GM19467 (cell line): ENCODE data around the gene GBX2.
"Not testable (repeated sequence)": the region's sequence is repeated elsewhere in the genome, so short reads cannot be mapped to it uniquely, and the experiment has no call there.

Experiments used
- ATAC-seq: cut with Tn5 transposase; IDR thresholded peaks from one replicate; pipeline ENCODE4 v1.9.1; 2021; ENCODE audit warnings: mild to moderate bottlenecking, moderate library complexity; ENCODE audit not compliant: unreplicated experiment

The GBX2 gene

GRCh38 chr2:236157815-236158498 lies 10.2 kb downstream of the GBX2 start:
- no peak for ATAC-seq

GRCh38 chr2:236157366-236157765 lies 10.8 kb downstream of the GBX2 start:
- ATAC-seq = no peak

DNA sequence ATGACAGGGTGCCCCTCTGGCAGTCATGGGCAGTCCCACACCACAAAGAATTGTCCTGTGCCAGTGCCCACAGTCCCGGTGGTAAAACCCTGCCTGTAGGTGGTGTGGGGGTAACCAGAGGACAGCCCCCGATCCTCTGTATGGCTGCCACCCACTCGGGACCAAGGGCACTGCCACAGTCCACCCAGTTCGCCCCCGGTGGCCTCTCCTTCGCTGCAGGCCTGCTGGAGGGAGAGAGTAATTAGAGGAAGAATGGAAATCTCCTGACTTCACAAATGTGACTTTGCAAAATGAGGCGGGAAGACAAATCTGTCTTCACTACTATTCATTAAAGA lies 11.4 kb downstream of the GBX2 start:
- ATAC-seq = no peak

GRCh38 chr2:236156095-236156859 lies 11.9 kb downstream of the GBX2 start:
- no peak for ATAC-seq

DNA sequence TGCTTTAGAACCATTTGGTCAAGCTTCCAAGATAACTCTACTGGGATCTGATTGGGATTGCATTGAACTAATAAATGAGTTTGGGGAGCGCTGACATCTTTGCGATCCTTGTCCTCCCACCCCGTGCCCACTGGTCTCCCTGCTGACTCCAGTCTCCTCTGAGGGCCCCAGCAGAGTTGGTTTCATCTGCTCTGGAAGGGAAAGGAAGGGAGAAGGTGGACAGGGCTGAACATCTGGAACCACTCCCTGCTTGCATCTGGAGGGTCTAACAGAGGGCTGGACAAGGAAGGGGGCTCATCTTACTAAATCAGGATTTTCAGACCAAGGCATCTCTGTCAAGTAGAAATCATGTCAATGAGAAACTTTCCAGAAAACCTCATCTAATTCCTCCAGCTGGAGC lies 12.8 kb downstream of the GBX2 start:
- ATAC-seq = no peak

GRCh38 chr2:236146436-236146835 lies 21.8 kb downstream of the GBX2 start:
- ATAC-seq = no peak

DNA sequence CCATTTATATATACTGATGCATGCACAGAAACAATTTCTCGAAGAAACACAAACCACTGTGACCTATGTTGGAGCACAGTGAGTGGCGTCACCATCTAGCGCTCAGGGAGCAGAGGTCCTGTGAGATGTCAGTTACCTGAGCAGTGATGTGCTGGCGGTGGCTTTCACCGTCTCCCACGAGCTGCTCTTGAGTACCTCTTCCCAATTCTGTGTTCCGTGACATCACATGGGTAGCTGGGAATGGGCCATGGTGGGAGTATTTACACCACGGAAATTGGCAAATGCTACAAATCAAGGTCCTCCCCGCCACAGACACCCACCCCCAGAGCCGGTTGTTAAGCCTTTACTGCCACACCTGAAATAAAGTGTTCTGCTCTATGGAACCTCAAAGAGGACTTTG lies 24.4 kb downstream of the GBX2 start:
- no peak for ATAC-seq

- ATAC-seq = not testable (repeated sequence)
Measured at GRCh38 chr2:236141616-236142015, 26.6 kb downstream of the GBX2 start.

DNA sequence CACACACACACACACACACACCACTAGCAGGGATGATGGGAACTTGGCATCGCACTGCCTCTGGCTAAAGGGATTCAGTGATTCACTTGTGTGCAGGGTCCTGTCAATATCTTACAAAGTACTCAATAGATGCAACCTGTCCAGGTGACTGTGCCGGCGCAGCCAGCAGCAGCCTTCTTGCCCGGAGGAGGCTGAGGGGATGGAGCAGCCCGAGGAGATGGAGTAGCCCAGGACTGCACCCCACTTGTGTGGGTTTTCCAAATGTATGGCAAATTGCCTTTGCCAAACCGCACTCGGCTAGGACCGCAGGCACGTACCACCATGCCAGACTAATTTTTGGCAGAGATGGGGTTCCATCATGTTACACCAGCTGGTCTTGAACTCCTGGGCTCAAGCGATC lies 31.1 kb downstream of the GBX2 start:
- no peak for ATAC-seq

- no peak for ATAC-seq
Measured at GRCh38 chr2:236136538-236136937, 31.6 kb downstream of the GBX2 start.

DNA sequence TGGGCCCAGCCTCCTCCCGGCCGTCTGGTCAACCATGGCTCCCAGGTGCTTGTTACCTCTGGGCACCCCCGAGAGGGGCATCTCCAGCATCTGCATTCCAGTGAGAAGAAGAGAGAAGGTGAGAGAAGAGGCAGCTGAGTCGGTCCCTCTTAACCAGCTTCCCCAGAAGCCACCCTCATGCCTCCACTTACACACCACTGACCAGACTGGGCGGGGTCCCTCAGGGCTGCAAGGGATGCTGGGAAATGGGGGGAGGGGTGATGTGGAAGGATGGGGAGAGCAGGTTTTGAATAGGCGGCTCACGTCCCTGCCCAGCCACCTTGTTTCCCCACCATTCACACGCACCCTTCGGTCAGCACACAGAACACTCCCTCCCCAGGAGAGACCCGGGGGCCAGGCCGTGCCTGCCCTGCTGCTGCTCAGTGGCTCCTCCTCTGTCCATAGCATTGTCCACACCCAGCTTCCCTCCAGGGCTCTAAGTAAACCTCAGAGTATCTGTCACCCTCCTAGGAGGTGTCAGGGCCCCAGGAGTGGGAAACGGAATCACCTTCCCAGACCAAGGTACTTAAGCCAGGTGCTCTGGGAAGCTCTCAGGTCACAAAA lies 34.7 kb downstream of the GBX2 start:
- ATAC-seq = no peak

- no peak for ATAC-seq
Measured at GRCh38 chr2:236131073-236131692, 37.0 kb downstream of the GBX2 start.

- no peak for ATAC-seq
Measured at GRCh38 chr2:236130349-236130998, 37.7 kb downstream of the GBX2 start.

- ATAC-seq = no peak
Measured at GRCh38 chr2:236129935-236130334, 38.3 kb downstream of the GBX2 start.

- no peak for ATAC-seq
Measured at GRCh38 chr2:236128321-236128720, 39.9 kb downstream of the GBX2 start.

- ATAC-seq = no peak
Measured at GRCh38 chr2:236127010-236127409, 41.2 kb downstream of the GBX2 start.

DNA sequence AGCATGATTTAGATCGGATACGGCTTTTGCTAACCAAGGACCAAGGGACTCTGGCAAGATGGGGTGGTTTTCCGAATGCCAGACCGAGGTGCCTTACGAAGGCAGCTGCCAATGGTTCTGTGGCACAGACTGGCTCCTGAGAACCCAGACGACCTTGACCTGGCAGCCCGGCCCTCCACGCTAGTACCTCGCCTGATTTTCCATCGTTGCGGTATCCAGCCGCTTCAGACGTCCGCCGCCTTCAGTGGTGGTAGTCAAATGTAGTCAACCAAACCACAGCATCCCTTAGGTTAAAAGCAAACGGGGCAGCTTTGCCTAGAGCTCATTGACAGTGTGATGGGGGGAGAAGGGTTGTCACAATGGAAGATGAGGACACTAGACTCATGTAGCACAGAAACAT lies 42.6 kb downstream of the GBX2 start:
- ATAC-seq = no peak

DNA sequence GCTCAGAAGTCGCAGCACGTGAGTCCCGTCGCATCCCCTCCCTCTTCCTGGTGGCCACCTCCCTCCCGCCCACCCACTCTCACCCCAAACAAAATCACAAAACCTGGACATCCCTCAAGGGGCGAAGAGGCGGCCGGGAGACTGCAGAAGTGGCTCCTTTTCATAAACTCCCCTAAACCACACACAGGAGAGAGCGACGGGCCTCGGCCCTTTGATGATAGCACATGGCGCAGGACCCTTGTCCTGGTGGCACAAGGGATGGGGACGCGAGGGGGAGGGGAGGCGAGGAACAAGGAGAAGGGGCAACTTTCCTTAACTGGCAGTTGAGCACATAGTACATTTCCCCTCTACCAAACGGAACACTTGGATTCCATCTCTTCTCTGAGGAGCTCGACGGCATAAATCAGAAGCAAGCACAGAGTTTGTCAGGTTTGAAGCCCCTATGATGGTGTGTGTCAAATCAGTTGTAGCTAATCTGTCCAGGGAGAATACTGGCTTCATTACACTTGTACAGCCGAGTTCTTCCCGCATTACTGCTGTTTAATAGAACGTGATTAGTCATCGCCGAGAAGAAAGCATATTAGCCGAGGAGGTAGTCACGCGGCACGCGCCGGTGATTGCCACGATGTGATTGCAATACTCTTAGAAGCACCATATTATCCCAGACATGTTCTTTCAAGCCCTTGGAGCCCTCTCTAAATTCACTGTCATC lies 43.8 kb downstream of the GBX2 start:
- ATAC-seq = no peak

DNA sequence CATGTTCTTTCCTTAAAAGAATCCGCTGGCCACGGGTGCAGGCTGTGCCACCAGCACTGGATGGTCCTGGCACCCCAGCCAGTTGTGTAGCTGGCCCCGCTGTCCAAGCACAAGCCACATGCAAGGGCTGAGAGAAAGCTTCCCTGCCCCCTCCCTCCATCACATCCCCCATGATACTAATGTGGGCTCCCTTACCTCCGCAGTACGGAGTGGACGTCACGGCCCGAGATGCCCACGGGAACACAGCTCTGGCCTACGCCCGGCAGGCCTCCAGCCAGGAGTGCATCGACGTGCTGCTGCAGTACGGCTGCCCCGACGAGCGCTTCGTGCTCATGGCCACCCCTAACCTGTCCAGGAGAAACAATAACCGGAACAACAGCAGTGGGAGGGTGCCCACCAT lies 44.5 kb downstream of the GBX2 start:
- no peak for ATAC-seq

DNA sequence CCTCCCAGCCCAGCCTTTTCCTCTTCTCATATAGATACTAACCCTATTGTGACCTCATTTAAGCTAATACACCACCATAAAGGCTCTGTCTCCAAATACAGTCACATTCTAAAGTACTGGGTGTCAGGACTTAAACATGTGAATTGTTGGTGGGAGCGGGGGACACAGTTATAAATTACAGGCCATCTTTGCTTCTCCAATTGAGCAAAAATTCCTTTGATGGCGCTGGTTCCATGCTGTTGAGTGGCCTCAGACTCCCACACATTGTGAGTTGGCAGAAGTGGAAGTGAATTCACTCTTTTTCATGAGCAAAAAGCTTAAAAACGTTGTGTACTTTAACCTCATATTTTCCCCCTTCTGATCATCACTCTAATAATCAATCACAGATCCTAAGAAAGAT lies 46.0 kb downstream of the GBX2 start:
- no peak for ATAC-seq

GRCh38 chr2:236121546-236121945 lies 46.6 kb downstream of the GBX2 start:
- ATAC-seq = no peak
